GM19452 (cell line): ENCODE data around the gene RAB8A.

Source experiments
- ATAC-seq: cut with Tn5 transposase; IDR thresholded peaks from one replicate; pipeline ENCODE4 v1.9.1; 2021; ENCODE audit not compliant: unreplicated experiment

Gene RAB8A

GRCh38 chr19:16136185-16136999 is 24.7 kb downstream of the RAB8A start:
- ATAC-seq = no peak

- no peak for ATAC-seq
These were observed 28.1 kb downstream of the RAB8A start for GRCh38 chr19:16139752-16140151.

GRCh38 chr19:16141043-16141442 is 29.4 kb downstream of the RAB8A start:
- no peak for ATAC-seq

GRCh38 chr19:16142032-16142580 is 30.4 kb downstream of the RAB8A start:
- no peak for ATAC-seq

- peak; percentile 57 for ATAC-seq
These were observed 31.9 kb downstream of the RAB8A start, which contains the start of gene HSH2D for GRCh38 chr19:16143399-16144215. TSS of gene HSH2D (plus strand) at chr19:16143685. CDS start at chr19:16148751, 5,066 bp downstream.

- ATAC-seq = no peak
These were observed 32.5 kb downstream of the RAB8A start for GRCh38 chr19:16144216-16144581.

GRCh38 chr19:16146112-16146511 is 34.4 kb downstream of the RAB8A start:
- no peak for ATAC-seq

GRCh38 chr19:16148443-16149229 is 36.9 kb downstream of the RAB8A start:
- no peak for ATAC-seq

GRCh38 chr19:16153582-16154336 is 42.1 kb downstream of the RAB8A start:
- no peak for ATAC-seq

- no peak for ATAC-seq
These were observed 42.9 kb downstream of the RAB8A start for GRCh38 chr19:16154557-16154956.

- ATAC-seq = no peak
These were observed 43.4 kb downstream of the RAB8A start for GRCh38 chr19:16155128-16155527.

GRCh38 chr19:16156904-16157303 is 45.2 kb downstream of the RAB8A start:
- no peak for ATAC-seq

- no peak for ATAC-seq
These were observed 45.9 kb downstream of the RAB8A start for GRCh38 chr19:16157601-16158000.

- ATAC-seq = no peak
These were observed 48.0 kb downstream of the RAB8A start for GRCh38 chr19:16159655-16160054.

- ATAC-seq = no peak
These were observed 48.8 kb downstream of the RAB8A start for GRCh38 chr19:16160445-16160942.

GRCh38 chr19:16160943-16161560 is 49.4 kb downstream of the RAB8A start:
- no peak for ATAC-seq

GRCh38 chr19:16161840-16162239 is 50.2 kb downstream of the RAB8A start:
- no peak for ATAC-seq

- ATAC-seq = no peak
These were observed 52.7 kb downstream of the RAB8A start for GRCh38 chr19:16164222-16164890.

GRCh38 chr19:16166417-16166816 is 54.7 kb downstream of the RAB8A start:
- ATAC-seq = no peak
